GM12873 (cell line): Measurements from ENCODE around the gene ATP5PB.

Experiments
- CTCF ChIP-seq: IDR thresholded peaks from 2 replicates; pipeline ENCODE4 v1.5.1; 2012; ENCODE audit warnings: low read depth, mild to moderate bottlenecking, moderate library complexity, low read length, control low read depth; ENCODE audit not compliant: insufficient read depth; ENCODE audit errors: missing control alignments

ATP5PB gene

GRCh38 chr1:111511370-111511769, 62.1 kb downstream of the ATP5PB start:
- TF ChIP-seq CTCF: no peak
